ENCODE data around the gene OAS2. TPM values are rescaled to one million over a fixed set of nuclear protein-coding genes. Genes with fewer than 3 reads are reported as not detected.
"Not testable (repeated sequence)": the region's sequence is repeated elsewhere in the genome, so short reads cannot be mapped to it uniquely, and the experiment has no call there.

OAS2 gene
- total and polyA plus RNA-seq, 2 donors (not counting 1 experiment from before 2014, with no cell fraction given): 2.2 to 3.1 TPM

DNA sequence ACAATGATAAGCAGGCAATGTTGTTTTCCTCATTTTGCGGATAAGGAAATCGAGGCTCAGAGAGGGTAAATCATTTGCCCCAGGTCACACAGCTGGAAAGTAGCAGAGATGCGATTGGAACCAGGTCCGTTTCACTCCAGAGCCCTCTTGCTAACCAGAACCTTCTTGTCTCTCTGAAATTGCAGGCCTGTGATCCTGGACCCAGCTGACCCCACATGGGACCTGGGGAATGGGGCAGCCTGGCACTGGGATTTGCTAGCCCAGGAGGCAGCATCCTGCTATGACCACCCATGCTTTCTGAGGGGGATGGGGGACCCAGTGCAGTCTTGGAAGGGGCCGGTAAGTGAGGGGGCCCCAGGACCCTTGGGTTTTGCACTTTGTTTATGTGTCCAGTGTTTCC lies 30.6 kb upstream of the OAS2 start:
- Histone ChIP-seq H3K4me3 (replicated peaks in 1 of 4; ENCODE audit: control extremely low read depth in 1 of 4, insufficient read depth in 1 of 4, low read depth in 3 of 4, low read length in 4 of 4) (no peak overlapping the region), H3K36me3 (ENCODE audit: control insufficient read depth, insufficient read depth, low read length) (no peaks in the 10 kb centered on the region), H3K4me1 (ENCODE audit: control insufficient read depth, extremely low read depth, insufficient read depth, low read length) (no peaks in the 10 kb centered on the region), H2AFZ (ENCODE audit: low read length) (no peak overlapping the region), H4K20me1 (ENCODE audit: control insufficient read depth, extremely low read depth, insufficient read depth, low read length) (no peaks in the 10 kb centered on the region), H3K9ac (ENCODE audit: insufficient read depth, low read length) (no peak overlapping the region), H3K27me3 (ENCODE audit: control insufficient read depth, insufficient read depth, low read length) (no peaks in the 10 kb centered on the region), H3K4me2 (ENCODE audit: extremely low read depth, insufficient read depth, low read length) (no peak overlapping the region), H3K79me2 (ENCODE audit: control insufficient read depth, insufficient read depth, low read length) (no peaks in the 10 kb centered on the region), H3K9me3 (ENCODE audit: control insufficient read depth, insufficient read depth, low read depth, low read length) (no peaks in the 10 kb centered on the region), H3K27ac (ENCODE audit: insufficient read depth, low read length) (no peak overlapping the region)
- DNase-seq (ENCODE audit: low read depth in 2 of 2): no peak
- no peak for TF ChIP-seq EZH2 (IDR thresholded peaks at IDR 0.05; ENCODE audit: low read length, missing control alignments)
- TF ChIP-seq, protein P1, sequence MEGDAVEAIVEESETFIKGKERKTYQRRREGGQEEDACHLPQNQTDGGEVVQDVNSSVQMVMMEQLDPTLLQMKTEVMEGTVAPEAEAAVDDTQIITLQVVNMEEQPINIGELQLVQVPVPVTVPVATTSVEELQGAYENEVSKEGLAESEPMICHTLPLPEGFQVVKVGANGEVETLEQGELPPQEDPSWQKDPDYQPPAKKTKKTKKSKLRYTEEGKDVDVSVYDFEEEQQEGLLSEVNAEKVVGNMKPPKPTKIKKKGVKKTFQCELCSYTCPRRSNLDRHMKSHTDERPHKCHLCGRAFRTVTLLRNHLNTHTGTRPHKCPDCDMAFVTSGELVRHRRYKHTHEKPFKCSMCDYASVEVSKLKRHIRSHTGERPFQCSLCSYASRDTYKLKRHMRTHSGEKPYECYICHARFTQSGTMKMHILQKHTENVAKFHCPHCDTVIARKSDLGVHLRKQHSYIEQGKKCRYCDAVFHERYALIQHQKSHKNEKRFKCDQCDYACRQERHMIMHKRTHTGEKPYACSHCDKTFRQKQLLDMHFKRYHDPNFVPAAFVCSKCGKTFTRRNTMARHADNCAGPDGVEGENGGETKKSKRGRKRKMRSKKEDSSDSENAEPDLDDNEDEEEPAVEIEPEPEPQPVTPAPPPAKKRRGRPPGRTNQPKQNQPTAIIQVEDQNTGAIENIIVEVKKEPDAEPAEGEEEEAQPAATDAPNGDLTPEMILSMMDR (conservative IDR thresholded peaks at IDR 0.05 in 1 of 2, IDR thresholded peaks at IDR 0.05 in 1 of 2; ENCODE audit: low read depth in 1 of 2, low read length in 2 of 2): no peak

GRCh38 chr12:112948806-112949205 lies 29.5 kb upstream of the OAS2 start:
- no peak overlapping the region for H3K4me2 ChIP-seq (ENCODE audit: extremely low read depth, insufficient read depth, low read length)
- TF ChIP-seq EZH2 (IDR thresholded peaks at IDR 0.05; ENCODE audit: low read length, missing control alignments): no peak
- TF ChIP-seq, protein P1 (conservative IDR thresholded peaks at IDR 0.05 in 1 of 2, IDR thresholded peaks at IDR 0.05 in 1 of 2; ENCODE audit: low read depth in 1 of 2, low read length in 2 of 2): no peak
- no peak for DNase-seq (ENCODE audit: low read depth in 2 of 2)
- H3K79me2 ChIP-seq (ENCODE audit: control insufficient read depth, insufficient read depth, low read length): no peaks in the 10 kb centered on the region
- H3K27me3 ChIP-seq (ENCODE audit: control insufficient read depth, insufficient read depth, low read length): no peaks in the 10 kb centered on the region
- H3K36me3 ChIP-seq (ENCODE audit: control insufficient read depth, insufficient read depth, low read length): no peaks in the 10 kb centered on the region
- H3K4me3 ChIP-seq (replicated peaks in 1 of 4; ENCODE audit: control extremely low read depth in 1 of 4, insufficient read depth in 1 of 4, low read depth in 3 of 4, low read length in 4 of 4): no peak overlapping the region
- no peaks in the 10 kb centered on the region for H3K9me3 ChIP-seq (ENCODE audit: control insufficient read depth, insufficient read depth, low read depth, low read length)
- H4K20me1 ChIP-seq (ENCODE audit: control insufficient read depth, extremely low read depth, insufficient read depth, low read length): no peaks in the 10 kb centered on the region
- H3K9ac ChIP-seq (ENCODE audit: insufficient read depth, low read length): no peak overlapping the region
- no peaks in the 10 kb centered on the region for H3K4me1 ChIP-seq (ENCODE audit: control insufficient read depth, extremely low read depth, insufficient read depth, low read length)
- H2AFZ ChIP-seq (ENCODE audit: low read length): no peak overlapping the region
- no peak overlapping the region for H3K27ac ChIP-seq (ENCODE audit: insufficient read depth, low read length)

GRCh38 chr12:112950701-112951100 lies 27.6 kb upstream of the OAS2 start:
- no peaks in the 10 kb centered on the region for H3K9me3 ChIP-seq (ENCODE audit: control insufficient read depth, insufficient read depth, low read depth, low read length)
- no peaks in the 10 kb centered on the region for H3K27me3 ChIP-seq (ENCODE audit: control insufficient read depth, insufficient read depth, low read length)
- H3K9ac ChIP-seq (ENCODE audit: insufficient read depth, low read length): no peak overlapping the region
- H3K36me3 ChIP-seq (ENCODE audit: control insufficient read depth, insufficient read depth, low read length): no peaks in the 10 kb centered on the region
- DNase-seq (ENCODE audit: low read depth in 2 of 2): no peak
- TF ChIP-seq EZH2 (IDR thresholded peaks at IDR 0.05; ENCODE audit: low read length, missing control alignments): no peak
- TF ChIP-seq, protein P1 (conservative IDR thresholded peaks at IDR 0.05 in 1 of 2, IDR thresholded peaks at IDR 0.05 in 1 of 2; ENCODE audit: low read depth in 1 of 2, low read length in 2 of 2): no peak
- no peaks in the 10 kb centered on the region for H3K79me2 ChIP-seq (ENCODE audit: control insufficient read depth, insufficient read depth, low read length)
- no peak overlapping the region for H2AFZ ChIP-seq (ENCODE audit: low read length)
- H3K4me3 ChIP-seq (replicated peaks in 1 of 4; ENCODE audit: control extremely low read depth in 1 of 4, insufficient read depth in 1 of 4, low read depth in 3 of 4, low read length in 4 of 4): no peak overlapping the region
- H3K4me1 ChIP-seq (ENCODE audit: control insufficient read depth, extremely low read depth, insufficient read depth, low read length): no peaks in the 10 kb centered on the region
- no peak overlapping the region for H3K27ac ChIP-seq (ENCODE audit: insufficient read depth, low read length)
- no peak overlapping the region for H3K4me2 ChIP-seq (ENCODE audit: extremely low read depth, insufficient read depth, low read length)
- no peaks in the 10 kb centered on the region for H4K20me1 ChIP-seq (ENCODE audit: control insufficient read depth, extremely low read depth, insufficient read depth, low read length)

GRCh38 chr12:112957125-112957524 lies 21.2 kb upstream of the OAS2 start:
- not testable (repeated sequence) for H3K9ac ChIP-seq (ENCODE audit: insufficient read depth, low read length); H3K27me3 ChIP-seq (ENCODE audit: control insufficient read depth, insufficient read depth, low read length); H3K9me3 ChIP-seq (ENCODE audit: control insufficient read depth, insufficient read depth, low read depth, low read length); H3K27ac ChIP-seq (ENCODE audit: insufficient read depth, low read length); H3K36me3 ChIP-seq (ENCODE audit: control insufficient read depth, insufficient read depth, low read length); H3K79me2 ChIP-seq (ENCODE audit: control insufficient read depth, insufficient read depth, low read length); H3K4me1 ChIP-seq (ENCODE audit: control insufficient read depth, extremely low read depth, insufficient read depth, low read length); H3K4me3 ChIP-seq (replicated peaks in 1 of 4; ENCODE audit: control extremely low read depth in 1 of 4, insufficient read depth in 1 of 4, low read depth in 3 of 4, low read length in 4 of 4); H4K20me1 ChIP-seq (ENCODE audit: control insufficient read depth, extremely low read depth, insufficient read depth, low read length); H3K4me2 ChIP-seq (ENCODE audit: extremely low read depth, insufficient read depth, low read length); DNase-seq (ENCODE audit: low read depth in 2 of 2); H2AFZ ChIP-seq (ENCODE audit: low read length)

Measured in fibroblast of lung (primary cell).